ENCODE measurements around the gene CSNK2A1.
"Not testable (repeated sequence)": the region's sequence is repeated elsewhere in the genome, so short reads cannot be mapped to it uniquely, and the experiment has no call there.

Gene CSNK2A1

DNA sequence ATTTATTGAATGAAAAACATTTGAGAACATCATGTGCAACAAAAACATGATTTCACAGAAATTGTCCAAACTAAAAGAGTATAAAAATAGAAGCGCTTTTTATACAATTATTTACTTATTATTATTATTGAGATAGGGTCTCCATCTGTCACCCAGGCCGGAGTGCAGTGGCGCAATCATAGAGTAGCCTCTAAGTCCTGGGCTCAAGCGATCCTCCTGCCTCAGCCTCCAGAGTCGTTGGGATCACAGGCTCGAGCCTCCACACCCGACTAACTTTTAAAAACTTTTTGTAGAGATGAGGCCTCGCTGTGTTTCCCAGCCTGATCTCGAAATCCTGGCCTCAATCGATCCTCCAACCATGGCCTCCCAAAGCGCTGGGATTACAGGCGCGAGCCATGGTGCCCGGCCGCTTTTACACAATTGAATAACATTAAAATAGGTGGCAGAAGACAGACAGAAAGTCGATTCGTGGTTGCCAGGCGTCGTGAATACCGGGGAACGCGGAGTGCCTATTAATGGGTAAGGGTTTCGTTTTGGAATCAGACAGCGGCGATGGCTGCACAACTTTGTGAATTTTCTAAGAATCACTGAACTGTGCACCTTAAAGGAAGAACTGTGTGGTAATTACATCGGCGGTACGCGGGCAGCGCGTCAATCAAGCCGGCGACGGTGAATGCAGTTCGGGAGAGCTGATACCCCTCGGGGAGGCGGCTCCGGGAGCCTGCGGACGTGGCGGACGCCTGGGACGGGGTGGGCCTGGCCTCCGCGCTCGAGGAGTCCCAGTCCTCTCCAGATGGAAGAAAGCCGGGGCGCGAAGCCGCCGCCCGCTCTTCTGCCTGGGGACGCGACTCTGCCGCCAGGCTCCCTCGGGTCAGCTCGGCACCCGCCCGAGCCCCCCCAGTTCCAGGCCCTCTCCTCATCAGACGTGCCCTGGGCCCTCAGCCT lies 82.1 kb downstream of the CSNK2A1 start:
- TF ChIP-seq, protein P1, sequence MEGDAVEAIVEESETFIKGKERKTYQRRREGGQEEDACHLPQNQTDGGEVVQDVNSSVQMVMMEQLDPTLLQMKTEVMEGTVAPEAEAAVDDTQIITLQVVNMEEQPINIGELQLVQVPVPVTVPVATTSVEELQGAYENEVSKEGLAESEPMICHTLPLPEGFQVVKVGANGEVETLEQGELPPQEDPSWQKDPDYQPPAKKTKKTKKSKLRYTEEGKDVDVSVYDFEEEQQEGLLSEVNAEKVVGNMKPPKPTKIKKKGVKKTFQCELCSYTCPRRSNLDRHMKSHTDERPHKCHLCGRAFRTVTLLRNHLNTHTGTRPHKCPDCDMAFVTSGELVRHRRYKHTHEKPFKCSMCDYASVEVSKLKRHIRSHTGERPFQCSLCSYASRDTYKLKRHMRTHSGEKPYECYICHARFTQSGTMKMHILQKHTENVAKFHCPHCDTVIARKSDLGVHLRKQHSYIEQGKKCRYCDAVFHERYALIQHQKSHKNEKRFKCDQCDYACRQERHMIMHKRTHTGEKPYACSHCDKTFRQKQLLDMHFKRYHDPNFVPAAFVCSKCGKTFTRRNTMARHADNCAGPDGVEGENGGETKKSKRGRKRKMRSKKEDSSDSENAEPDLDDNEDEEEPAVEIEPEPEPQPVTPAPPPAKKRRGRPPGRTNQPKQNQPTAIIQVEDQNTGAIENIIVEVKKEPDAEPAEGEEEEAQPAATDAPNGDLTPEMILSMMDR (IDR thresholded peaks at IDR 0.05; ENCODE audit: low read depth, low read length): no peak
- peak overlapping the region; percentile 88 for H3K4me3 ChIP-seq (ENCODE audit: low read depth, low read length)

DNA sequence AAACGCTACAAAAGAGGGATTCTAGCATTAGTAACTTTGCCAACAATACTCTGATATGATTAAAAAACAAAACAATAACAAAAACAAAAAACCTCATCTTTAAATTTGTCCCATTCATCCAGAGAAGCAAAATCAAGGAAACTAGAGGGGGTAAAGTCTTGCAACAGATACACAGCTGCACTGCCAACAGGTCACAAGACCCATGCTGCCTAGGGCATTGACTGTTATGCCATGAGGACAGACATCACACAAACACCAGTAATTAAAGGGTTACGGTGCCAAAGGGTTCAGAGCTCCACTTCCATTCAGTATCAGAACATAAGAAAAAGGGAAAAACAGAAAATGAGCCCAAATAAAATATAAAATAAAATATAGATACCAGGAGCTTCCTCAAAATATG lies 82.9 kb downstream of the CSNK2A1 start:
- peak overlapping the region; percentile 88 for H3K4me3 ChIP-seq (ENCODE audit: low read depth, low read length)

DNA sequence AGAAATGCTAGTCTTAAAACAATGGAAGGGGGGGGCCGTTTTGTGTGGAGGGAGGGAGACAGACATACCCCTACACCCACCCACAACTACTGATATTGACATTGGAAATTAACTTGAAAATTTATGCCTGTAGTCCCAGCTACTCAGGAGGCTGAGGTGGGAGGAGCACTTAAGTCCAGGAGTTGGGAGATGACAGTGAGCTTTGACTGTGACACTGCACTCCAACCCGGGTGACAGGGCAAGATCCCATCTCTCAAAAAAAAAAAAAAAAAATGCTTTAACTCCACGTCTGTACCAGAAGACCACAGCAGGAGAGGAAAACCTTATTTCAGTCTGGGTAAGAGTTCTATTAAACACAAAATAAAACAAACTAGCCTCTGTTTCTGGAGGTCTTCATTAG lies 83.4 kb downstream of the CSNK2A1 start:
- no peak overlapping the region for H3K4me3 ChIP-seq (ENCODE audit: low read depth, low read length)
- TF ChIP-seq, protein P1 (IDR thresholded peaks at IDR 0.05; ENCODE audit: low read depth, low read length): no peak

More for the DNA sequence above, 82.9 kb downstream of the CSNK2A1 start:
- TF ChIP-seq, protein P1 (IDR thresholded peaks at IDR 0.05; ENCODE audit: low read depth, low read length): no peak

DNA sequence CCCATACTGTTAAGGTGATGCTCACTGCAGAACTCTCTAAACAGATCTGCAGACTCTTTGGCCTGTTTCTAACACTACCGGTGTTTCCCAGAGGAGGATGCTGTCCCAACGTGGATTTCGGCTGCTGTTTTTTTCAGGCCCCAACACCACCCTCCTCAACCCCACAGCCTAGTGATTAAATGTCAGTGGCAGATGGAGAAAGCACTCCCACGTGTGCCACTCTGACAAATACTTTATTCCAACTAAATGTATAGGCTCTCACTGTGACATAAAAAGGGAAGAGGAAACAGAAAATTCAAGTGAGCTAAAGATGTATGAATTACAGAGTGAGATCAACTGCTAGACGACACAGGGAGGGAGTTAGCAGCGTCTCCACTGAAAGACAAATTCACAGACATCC lies 84.8 kb downstream of the CSNK2A1 start:
- no peak overlapping the region for H3K4me3 ChIP-seq (ENCODE audit: low read depth, low read length)
- TF ChIP-seq, protein P1 (IDR thresholded peaks at IDR 0.05; ENCODE audit: low read depth, low read length): no peak

DNA sequence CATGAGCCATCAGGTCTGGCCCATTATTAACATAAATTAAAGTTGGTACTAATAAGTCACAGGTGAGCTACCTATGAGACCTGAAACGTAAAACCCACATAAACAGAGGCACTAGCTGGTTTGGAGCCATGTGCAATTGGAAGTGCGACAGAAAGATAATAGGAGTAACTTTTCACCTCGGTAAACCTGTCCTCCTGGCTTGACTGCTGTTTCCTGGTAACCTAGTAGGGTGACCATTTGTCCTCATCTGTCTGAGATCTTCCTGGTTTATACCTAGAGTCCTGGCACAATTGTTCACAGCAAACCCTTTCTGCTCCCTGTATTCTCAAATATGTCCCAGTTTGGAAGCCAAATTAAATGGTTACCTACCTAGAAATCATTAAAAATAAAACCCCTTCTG lies 88.6 kb downstream of the CSNK2A1 start:
- no peak overlapping the region for H3K4me3 ChIP-seq (ENCODE audit: low read depth, low read length)
- TF ChIP-seq, protein P1 (IDR thresholded peaks at IDR 0.05; ENCODE audit: low read depth, low read length): no peak

DNA sequence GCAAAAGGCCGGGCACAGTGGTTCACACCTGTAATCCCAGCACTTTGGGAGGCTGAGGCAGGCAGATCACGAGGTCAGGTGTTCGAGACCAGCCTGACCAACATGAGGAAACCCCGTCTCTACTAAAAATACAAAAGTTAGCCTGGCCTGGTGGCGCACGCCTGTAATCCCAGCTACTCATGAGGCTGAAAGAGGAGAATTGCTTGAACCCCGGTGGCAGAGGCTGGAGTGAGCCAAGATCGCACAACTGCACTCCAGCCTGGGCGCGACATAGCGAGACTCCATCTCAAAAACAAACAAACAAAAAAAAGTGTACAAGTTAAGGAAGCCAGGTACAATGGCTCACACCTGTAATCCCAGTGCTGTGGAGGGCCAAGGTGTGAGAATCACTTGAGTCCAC lies 91.6 kb downstream of the CSNK2A1 start:
- not testable (repeated sequence) for H3K4me3 ChIP-seq (ENCODE audit: low read depth, low read length)

DNA sequence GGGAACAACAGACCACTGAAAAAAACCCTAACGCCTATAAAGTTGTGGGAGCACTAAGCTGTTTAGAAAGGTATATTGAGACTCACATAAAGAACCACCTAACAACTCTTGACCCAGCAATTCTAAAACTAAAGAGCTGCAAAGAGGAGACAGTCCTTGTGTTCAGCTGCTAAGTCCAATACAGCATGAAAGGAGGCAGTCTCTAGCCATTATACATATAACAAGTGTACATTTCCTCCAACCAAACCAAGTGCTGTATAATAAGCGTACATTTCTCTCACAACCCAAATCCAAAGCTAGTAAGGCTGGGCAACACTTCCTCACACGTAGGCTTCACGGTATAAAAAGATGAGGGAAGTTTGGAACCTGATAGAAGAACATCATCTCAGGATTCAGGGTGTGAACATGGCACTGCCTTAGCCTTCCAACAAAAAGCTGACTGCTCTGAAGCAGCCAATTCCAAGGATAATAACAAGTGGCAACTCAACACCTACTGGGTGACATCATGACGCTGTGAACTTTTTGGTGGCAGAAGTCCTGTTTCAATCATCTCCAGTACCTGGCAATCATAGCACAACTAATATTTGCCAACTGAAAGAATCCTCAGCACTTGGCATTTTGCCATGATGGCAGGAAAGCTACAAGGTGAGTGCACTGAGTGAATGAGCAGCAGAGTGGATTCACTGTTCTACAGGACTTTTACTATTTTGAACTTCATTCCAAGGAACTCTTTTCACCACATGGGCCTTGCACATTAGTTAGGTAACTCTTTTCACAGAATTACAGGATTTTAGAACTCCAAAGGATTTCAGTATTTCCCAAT lies 97.9 kb downstream of the CSNK2A1 start:
- TF ChIP-seq, protein P1 (IDR thresholded peaks at IDR 0.05; ENCODE audit: low read depth, low read length): no peak
- no peak overlapping the region for H3K4me3 ChIP-seq (ENCODE audit: low read depth, low read length)

All from WI38 (cell line).